Mesothelial cell of epicardium (in vitro differentiated cells): ENCODE results near the gene PLA2G4D. TPM values are rescaled to one million over a fixed set of nuclear protein-coding genes. Genes with fewer than 3 reads are reported as not detected.

Source experiments
- DNase-seq, 2 experiments: peaks; one replicate each; pipeline ENCODE4 v3.0.0; 2021; ENCODE audit warnings: low spot score in 2 of 2; ENCODE audit not compliant: unreplicated experiment in 2 of 2
- H3K27ac Mint-ChIP-seq: 2 replicates; pipeline ENCODE4 v1.8.0; 2021; ENCODE audit warnings: mixed read lengths
- H3K27me3 Mint-ChIP-seq: 2 replicates; pipeline ENCODE4 v1.8.0; 2021; ENCODE audit warnings: low read depth, mixed read lengths
- H3K36me3 Mint-ChIP-seq: 2 replicates; pipeline ENCODE4 v1.8.0; 2021; ENCODE audit warnings: mixed read lengths
- H3K4me1 Mint-ChIP-seq: 2 replicates; pipeline ENCODE4 v1.8.0; 2021; ENCODE audit warnings: mixed read lengths
- H3K4me3 Mint-ChIP-seq: 2 replicates; pipeline ENCODE4 v1.8.0; 2021; ENCODE audit warnings: mild to moderate bottlenecking, moderate library complexity, mixed read lengths
- H3K9me3 Mint-ChIP-seq: 2 replicates; pipeline ENCODE4 v1.8.0; 2021; ENCODE audit warnings: mixed read lengths
- CTCF ChIP-seq: fragments of 200-600 bp; sonication (generic); IDR thresholded peaks from one replicate; pipeline ENCODE4 v1.5.0; 2021; ENCODE audit warnings: antibody characterized with exemption; ENCODE audit not compliant: unreplicated experiment
- total RNA-seq: library from RNA; stranded (reverse); gene quantifications from 3 replicates; pipeline ENCODE4 v1.2.1, GENCODE V29; 2021

PLA2G4D gene
- total RNA-seq, 1 donor from 2014 or later, result not detected

DNA sequence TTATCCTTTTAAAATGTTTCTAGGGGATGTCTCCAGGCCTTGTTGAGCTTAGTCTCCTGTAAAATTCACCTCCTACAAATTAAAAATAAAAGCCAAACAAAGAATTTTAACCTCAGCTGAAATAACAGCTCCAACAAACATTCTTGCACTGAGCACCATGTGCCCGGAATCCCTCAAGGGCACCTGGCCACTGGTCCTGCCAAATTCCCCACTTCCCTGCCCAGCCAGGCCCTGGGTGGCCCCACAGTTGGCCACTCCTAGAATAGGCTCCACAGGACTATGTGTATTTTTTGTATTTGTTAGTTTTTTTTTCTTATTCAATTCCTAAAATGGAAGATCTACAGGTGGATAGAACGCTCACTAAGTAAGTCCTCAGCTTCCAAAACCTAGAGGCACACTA, 40.4 kb downstream of the PLA2G4D start:
- H3K27me3 Mint-ChIP-seq, result peaks cover 30% of the 10 kb centered on the region

GRCh38 chr15:42053010-42053409, 41.4 kb downstream of the PLA2G4D start:
- Mint-ChIP-seq H3K9me3 (no peaks in the 10 kb centered on the region), H3K4me3 (no peak overlapping the region), H3K27me3 (peaks cover 28% of the 10 kb centered on the region), H3K27ac (no peak overlapping the region), H3K36me3 (no peaks in the 10 kb centered on the region), H3K4me1 (peaks cover 16% of the 10 kb centered on the region)
- DNase-seq, result peak in 1 of 2 experiments; percentile 21
- no peak for TF ChIP-seq CTCF

More for the DNA sequence above, 40.4 kb downstream of the PLA2G4D start:
- no peak for TF ChIP-seq CTCF
- H3K36me3 Mint-ChIP-seq, result no peaks in the 10 kb centered on the region
- peak in 1 of 2 experiments; percentile 10 for DNase-seq
- no peak overlapping the region for H3K4me3 Mint-ChIP-seq
- no peak overlapping the region for H3K27ac Mint-ChIP-seq
- H3K9me3 Mint-ChIP-seq, result no peaks in the 10 kb centered on the region
- peaks cover 16% of the 10 kb centered on the region for H3K4me1 Mint-ChIP-seq

DNA sequence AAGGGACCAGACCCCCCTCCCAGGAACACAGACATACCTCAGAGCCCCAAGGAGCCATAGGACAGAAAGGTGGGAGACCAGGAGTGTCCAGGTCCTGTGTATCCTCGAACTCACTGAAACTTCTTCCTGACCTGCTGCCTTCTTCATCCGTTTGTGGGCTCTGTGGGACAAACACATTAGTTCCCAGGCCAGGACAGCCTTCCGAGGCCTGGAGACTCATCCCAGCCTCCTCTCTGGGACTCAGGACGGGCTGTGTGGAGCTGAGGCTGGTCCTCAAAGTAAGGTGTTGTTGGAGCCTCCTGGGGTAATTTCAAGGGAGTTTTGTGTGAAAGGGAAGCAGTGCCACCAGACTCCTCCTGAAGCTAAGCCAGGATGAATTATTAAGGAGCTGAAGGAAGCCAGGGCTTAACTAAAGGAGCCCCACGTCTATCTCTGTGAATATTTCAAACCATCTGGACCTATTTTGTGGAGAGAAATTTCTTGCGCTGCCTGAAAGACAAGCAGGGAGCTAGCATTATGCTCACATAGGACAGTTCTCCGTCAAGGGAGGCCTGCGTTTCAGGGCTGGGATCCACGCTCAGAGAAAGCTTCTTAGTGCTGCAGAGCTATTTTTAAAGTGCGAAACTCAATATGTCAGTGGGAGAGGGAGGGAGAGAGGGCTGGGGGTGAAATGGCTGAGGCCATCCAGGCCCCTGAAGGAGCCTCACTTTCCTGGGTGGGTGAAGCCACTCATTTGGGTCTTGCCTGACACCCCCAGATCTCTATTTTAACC, 43.7 kb downstream of the PLA2G4D start:
- no peak for TF ChIP-seq CTCF
- H3K4me3 Mint-ChIP-seq, result no peak overlapping the region
- H3K27me3 Mint-ChIP-seq, result peaks cover 10% of the 10 kb centered on the region
- H3K9me3 Mint-ChIP-seq, result no peaks in the 10 kb centered on the region
- peak overlapping the region; percentile 60 for H3K27ac Mint-ChIP-seq
- peak in 1 of 2 experiments; percentile 34 for DNase-seq
- H3K4me1 Mint-ChIP-seq, result peaks cover 11% of the 10 kb centered on the region
- H3K36me3 Mint-ChIP-seq, result no peaks in the 10 kb centered on the region

- Mint-ChIP-seq H3K4me1 (peaks cover 9% of the 10 kb centered on the region), H3K36me3 (no peaks in the 10 kb centered on the region), H3K9me3 (no peaks in the 10 kb centered on the region), H3K27me3 (peaks cover 7% of the 10 kb centered on the region), H3K4me3 (no peak overlapping the region), H3K27ac (no peak overlapping the region)
- peak in 1 of 2 experiments; percentile 30 for DNase-seq
- TF ChIP-seq CTCF, result no peak
Measured at GRCh38 chr15:42048821-42049200, 45.6 kb downstream of the PLA2G4D start.

DNA sequence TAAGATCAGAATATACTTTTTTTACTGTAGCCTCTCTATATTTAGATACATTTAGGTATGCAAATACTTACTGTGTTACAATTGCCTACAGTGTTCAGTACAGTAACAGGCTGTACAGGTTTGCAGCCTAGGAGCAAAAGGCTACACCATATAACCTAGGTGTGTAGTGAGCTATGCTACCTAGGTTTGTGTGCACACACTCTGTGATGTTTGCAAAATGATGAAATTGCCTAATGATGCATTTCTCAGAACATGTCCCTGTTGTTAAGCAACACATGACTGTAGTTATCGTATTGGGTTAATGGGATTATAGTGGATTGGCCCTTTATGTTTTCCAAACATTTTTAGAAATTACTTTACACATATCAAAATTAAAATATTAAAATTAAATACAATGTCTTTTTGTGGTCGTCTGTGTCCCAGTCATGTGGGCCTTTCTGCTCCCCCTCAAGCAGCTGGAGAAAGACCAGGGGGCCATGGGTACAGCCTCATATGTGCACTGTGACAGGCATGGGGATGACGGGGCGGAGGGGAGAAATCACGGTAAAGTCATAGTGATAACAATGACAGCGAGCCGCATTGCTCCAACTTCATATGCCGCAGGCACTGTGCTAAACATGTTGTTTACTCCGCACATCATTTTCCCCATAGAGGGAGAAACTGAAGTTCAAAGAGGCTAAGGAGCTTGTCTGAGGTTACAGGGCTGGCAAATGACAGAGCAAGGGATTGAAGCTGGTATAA, 46.1 kb downstream of the PLA2G4D start:
- no peak overlapping the region for H3K4me3 Mint-ChIP-seq
- H3K27ac Mint-ChIP-seq, result no peak overlapping the region
- no peak for TF ChIP-seq CTCF
- no peaks in the 10 kb centered on the region for H3K9me3 Mint-ChIP-seq
- H3K4me1 Mint-ChIP-seq, result peaks cover 9% of the 10 kb centered on the region
- no peaks in the 10 kb centered on the region for H3K36me3 Mint-ChIP-seq
- H3K27me3 Mint-ChIP-seq, result peaks cover 7% of the 10 kb centered on the region
- peak in 1 of 2 experiments; percentile 16 for DNase-seq
